GM19467 (cell line): Measurements from ENCODE around the gene EEF1E1.
"Not testable (repeated sequence)": the region's sequence is repeated elsewhere in the genome, so short reads cannot be mapped to it uniquely, and the experiment has no call there.

ENCODE experiments used
- ATAC-seq: cut with Tn5 transposase; IDR thresholded peaks from one replicate; pipeline ENCODE4 v1.9.1; 2021; ENCODE audit warnings: mild to moderate bottlenecking, moderate library complexity; ENCODE audit not compliant: unreplicated experiment

Gene EEF1E1

GRCh38 chr6:8064638-8065518 is 37.5 kb downstream of the EEF1E1 start:
- ATAC-seq = no peak

DNA sequence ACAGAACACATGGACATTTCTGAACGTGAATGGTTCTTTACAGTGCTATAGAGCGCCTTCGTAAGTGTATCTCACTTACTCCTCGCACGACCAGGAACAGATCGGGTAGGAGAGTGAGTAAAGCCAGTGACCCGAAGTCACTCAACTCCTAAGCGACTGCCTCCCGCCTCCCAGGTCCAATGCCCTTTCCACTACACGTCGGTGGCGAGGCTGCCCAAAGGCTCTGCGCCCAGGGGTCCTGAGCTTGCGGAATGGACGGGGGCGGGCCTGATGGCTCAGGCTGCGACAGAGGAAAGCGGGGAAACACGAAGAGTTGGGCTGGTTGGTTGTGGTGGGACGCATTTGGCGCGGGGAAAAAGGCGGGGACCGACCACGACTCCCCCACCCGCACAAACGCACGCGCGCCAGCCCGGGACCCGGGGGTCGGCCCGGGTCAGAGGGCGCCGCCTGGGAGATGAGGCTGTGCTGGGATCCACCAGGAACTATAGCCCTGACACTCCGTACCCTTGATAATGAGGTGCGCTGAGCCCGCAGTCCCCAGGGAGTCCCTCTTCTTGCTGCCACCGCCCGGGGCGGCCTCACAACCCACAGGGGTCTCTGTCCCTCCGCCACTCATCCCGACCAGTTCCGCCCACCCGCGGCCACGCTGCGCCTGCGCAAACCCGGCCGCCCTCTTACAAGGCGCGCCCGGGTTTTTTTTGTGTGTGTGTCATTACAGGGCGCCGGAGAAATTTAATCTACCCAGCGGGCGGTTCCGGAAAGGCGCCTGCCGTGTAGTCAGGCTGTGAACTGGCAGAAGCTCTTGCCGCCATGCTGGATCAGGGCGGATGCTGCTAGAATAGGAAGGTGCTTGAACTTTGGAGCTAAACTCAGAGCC is 38.3 kb downstream of the EEF1E1 start, which contains the start of gene BLOC1S5:
TSS of gene BLOC1S5 (minus strand) at position 629 of the 877 bp plus-strand sequence. CDS start at position 616, 13 bp downstream.
- peak; percentile 93 for ATAC-seq

DNA sequence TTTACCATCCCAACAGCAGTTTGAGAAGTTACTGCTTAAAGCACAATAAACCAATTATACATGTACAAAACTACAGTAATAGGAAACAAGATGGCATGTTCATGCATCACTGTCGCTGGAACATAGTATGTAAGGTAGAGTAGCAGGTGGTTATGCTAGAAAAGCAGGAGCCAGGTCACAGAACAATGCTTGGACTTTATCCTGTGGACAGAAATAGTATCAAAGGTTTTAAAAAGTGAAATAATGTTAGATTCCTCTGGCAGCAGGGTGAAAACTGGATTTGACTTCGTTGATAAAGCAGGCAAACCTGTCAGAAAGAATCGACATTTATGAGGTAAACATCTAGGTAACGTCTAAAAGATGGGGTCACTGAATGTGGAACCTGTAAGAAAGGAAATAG is 40.6 kb downstream of the EEF1E1 start:
- no peak for ATAC-seq

DNA sequence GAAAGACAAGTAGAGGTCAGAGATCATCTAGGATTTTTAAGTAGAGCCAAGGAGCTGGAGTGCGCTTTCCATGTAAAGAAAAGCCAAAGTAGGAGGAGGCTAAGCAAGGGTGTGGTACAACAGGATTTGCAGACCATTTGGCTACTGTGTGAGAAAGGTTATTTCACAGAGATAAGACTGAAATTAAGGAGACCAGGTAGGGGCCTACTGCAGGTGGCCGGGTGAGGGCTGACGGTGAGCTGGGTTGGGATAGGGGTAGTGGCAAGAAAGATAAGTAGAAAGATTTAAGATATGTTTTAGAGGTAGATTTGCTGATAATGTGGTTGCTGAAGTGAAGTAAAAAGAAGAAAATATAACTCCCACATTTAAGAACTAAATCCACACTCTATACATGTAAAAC is 42.0 kb downstream of the EEF1E1 start:
- ATAC-seq = no peak

- ATAC-seq = no peak
Measured at GRCh38 chr6:8059129-8059528, 43.2 kb downstream of the EEF1E1 start.

- ATAC-seq = no peak
Measured at GRCh38 chr6:8057793-8058192, 44.6 kb downstream of the EEF1E1 start.

DNA sequence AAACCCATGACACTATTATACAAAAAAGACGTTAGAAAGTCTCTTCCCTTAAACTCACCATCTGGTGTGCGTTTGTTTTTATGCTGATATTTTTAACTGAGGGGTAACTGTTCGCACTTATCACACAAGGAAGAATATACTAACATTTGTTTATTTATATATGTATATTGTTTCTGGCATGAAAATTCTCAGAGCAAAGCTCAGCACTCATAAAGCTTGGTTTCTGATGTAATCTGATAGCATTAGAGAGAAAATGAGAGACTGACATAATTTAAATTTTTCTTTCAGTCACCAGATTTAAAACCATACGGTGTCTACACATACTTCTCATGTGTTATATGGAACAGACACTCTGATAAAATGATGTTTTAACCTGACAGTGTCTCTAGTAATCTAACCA is 45.1 kb downstream of the EEF1E1 start:
- ATAC-seq = no peak

- ATAC-seq = no peak
Measured at GRCh38 chr6:8054276-8054675, 48.1 kb downstream of the EEF1E1 start.

DNA sequence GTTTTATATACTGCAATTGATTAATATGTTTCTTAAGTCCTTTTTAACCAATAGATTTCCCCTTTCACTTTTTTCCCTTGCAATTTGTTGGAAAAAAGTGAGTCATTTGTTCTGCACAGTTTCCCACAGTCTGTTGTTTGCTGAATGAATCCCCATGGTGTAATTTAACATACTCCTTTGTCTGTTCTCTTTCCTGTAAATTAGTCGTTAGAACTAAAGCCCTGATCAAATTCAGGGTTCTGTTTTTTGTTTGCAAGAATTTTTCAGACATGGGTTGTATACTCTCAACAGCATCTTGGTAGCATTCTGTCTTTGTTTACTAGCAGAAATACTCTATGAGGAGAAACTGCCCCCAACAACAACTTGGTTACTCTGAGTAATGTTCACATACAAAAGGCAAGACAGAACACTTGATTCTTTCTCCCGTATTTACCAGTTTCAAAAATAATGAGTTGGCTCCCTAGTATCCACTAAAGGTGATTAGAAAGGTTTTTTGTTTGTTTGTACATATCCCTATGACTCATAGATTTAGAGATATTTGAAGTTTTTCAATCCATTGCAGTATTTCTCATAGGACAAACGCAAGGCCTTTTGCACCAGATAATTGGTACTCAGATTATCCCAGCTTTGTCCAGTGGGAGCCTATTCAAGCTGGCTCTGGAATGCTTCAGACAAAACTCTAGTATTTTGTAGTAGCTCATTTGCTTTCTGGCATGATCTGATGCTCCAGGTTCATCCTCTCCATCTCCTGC is 54.6 kb downstream of the EEF1E1 start:
- no peak for ATAC-seq

GRCh38 chr6:8045769-8046168 is 56.6 kb downstream of the EEF1E1 start:
- ATAC-seq = not testable (repeated sequence)

GRCh38 chr6:8043221-8043620 is 59.1 kb downstream of the EEF1E1 start:
- ATAC-seq = no peak

DNA sequence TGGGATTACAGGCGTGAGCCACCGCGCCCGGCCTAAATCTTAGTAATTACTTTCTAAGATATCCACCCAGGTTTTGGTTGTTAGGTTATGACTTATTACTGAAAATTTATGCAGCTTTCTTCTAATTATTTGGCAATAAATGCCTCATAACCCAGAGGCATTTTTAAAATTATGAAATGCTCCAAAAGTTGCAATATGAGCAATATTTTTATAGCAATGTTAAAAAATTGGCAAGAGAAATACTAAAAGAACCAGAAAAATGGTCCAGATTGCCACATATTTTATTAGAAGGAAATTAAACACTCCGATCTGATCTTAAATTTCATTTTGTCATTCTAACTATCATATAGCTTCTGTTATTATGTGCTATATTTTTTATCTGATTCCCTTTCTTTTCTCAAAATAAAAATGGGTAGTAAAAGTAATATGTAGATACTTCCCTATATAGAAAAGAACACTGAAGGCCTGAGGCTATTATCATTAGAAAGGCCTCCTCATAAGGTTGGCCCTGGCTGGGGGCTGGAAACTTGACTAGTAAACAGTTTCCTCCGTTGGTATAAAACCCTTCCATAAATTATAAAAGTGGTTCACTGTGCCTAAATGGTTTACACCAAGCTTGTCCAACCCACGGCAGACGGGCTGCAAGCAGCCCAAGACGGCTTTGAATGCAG is 60.3 kb downstream of the EEF1E1 start:
- ATAC-seq = no peak

DNA sequence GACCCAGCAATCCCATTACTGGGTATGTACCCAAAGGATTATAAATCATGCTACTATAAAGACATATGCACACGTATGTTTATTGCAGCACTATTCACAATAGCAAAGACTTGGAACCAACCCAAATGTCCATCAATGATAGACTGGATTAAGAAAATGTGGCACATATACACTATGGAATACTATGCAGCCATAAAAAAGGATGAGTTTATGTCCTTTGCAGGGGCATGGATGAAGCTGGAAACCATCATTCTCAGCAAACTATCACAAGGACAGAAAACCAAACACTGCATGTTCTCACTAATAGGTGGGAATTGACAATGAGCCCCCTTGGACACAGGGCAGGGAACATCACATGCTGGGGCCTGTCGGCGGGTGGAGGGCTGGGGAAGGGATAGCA is 68.2 kb downstream of the EEF1E1 start:
- not testable (repeated sequence) for ATAC-seq

- ATAC-seq = no peak
Measured at GRCh38 chr6:8030920-8031319, 71.4 kb downstream of the EEF1E1 start.
